IgD-negative memory B cell (primary cell): ENCODE results near the gene USF3. TPM values are rescaled to one million over a fixed set of nuclear protein-coding genes. Genes with fewer than 3 reads are reported as not detected.
A peak's percentile ranks its signal among the peaks of the same experiment; 100 is the strongest.

Source experiments
- H3K27ac Mint-ChIP-seq, 3 donors: one replicate each; pipeline ENCODE4 v1.8.0; 2020 to 2022; ENCODE audit warnings: mild to moderate bottlenecking in 3 of 3, mixed read lengths in 3 of 3, moderate library complexity in 1 of 3
- H3K27me3 Mint-ChIP-seq: one replicate; pipeline ENCODE4 v1.8.0; 2021; ENCODE audit warnings: mixed read lengths
- H3K36me3 Mint-ChIP-seq: one replicate; pipeline ENCODE4 v1.8.0; 2020; ENCODE audit warnings: mild to moderate bottlenecking, mixed read lengths
- H3K4me1 Mint-ChIP-seq, 3 donors: one replicate each; pipeline ENCODE4 v1.8.0; 2020 to 2022; ENCODE audit warnings: mixed read lengths in 3 of 3, mild to moderate bottlenecking in 1 of 3
- H3K4me3 Mint-ChIP-seq, 4 donors: one replicate each; pipeline ENCODE4 v1.8.0; 2020 to 2022; ENCODE audit warnings: mild to moderate bottlenecking in 4 of 4, mixed read lengths in 4 of 4, moderate library complexity in 3 of 4
- H3K9me3 Mint-ChIP-seq, 3 donors: one replicate each; pipeline ENCODE4 v1.8.0; 2020 to 2021; ENCODE audit warnings: mixed read lengths in 3 of 3, mild to moderate bottlenecking in 1 of 3
- polyA plus RNA-seq: library from polyadenylated mRNA; unstranded; fragments of 300-500 nt; fragmentation: Illumina TruSeq; gene quantifications from one replicate; pipeline ENCODE4 v1.2.3, GENCODE V29; 2021

Gene USF3
- polyA plus RNA-seq, 1 donor from 2014 or later: 7.4 TPM

- H3K4me1 Mint-ChIP-seq: peaks cover 18 to 33% (median 30%) of the 10 kb centered on the region in 3 donors
- peak overlapping the region; percentile 82 to 96 (median 89) for H3K4me3 Mint-ChIP-seq
- H3K36me3 Mint-ChIP-seq: peaks cover 14% of the 10 kb centered on the region
- no peaks in the 10 kb centered on the region for H3K9me3 Mint-ChIP-seq
- H3K27me3 Mint-ChIP-seq: no peaks in the 10 kb centered on the region
- H3K27ac Mint-ChIP-seq: peak overlapping the region; percentile 92 to 97 (median 94)
These were observed 70.6 kb downstream of the USF3 start for GRCh38 chr3:113625834-113626233.

GRCh38 chr3:113623811-113624210 lies 72.6 kb downstream of the USF3 start:
- no peaks in the 10 kb centered on the region for H3K9me3 Mint-ChIP-seq
- no peaks in the 10 kb centered on the region for H3K27me3 Mint-ChIP-seq
- H3K4me1 Mint-ChIP-seq: peaks cover 27 to 41% (median 38%) of the 10 kb centered on the region in 3 donors
- no peak overlapping the region for H3K4me3 Mint-ChIP-seq
- peak overlapping the region in 1 of 3 donors; percentile 2 for H3K27ac Mint-ChIP-seq
- H3K36me3 Mint-ChIP-seq: peaks cover 21% of the 10 kb centered on the region

- Mint-ChIP-seq H3K4me3 (no peak overlapping the region), H3K4me1 (peaks cover 27 to 40% (median 38%) of the 10 kb centered on the region in 3 donors), H3K27ac (no peak overlapping the region), H3K9me3 (no peaks in the 10 kb centered on the region), H3K27me3 (no peaks in the 10 kb centered on the region), H3K36me3 (peaks cover 21% of the 10 kb centered on the region)
These were observed 73.1 kb downstream of the USF3 start for GRCh38 chr3:113623324-113623723.

DNA sequence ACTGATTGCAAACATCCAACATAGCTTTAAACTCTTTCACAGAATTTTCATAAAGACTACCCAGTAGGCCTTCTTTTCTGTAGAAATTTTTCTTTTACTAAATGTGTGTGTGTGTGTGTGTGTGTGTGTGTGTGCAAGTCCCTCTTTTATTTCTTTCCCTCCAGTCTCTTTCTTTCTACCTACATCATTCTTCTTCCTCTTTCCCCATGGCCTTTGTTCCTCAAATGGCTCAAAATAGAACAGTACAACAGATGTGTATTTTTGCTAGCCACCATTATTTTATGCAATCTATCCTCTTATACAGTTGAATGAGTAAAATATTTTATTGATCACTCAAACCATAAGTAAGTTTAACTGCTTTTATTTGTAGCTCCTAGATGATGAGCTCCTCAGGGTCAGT lies 76.4 kb downstream of the USF3 start:
- H3K36me3 Mint-ChIP-seq: peaks cover 17% of the 10 kb centered on the region
- H3K4me3 Mint-ChIP-seq: peak overlapping the region in 1 of 4 donors; percentile 33
- peaks cover 13 to 20% (median 18%) of the 10 kb centered on the region in 3 donors for H3K4me1 Mint-ChIP-seq
- no peaks in the 10 kb centered on the region for H3K9me3 Mint-ChIP-seq
- H3K27ac Mint-ChIP-seq: peak overlapping the region; percentile 33 to 81 (median 71)
- no peaks in the 10 kb centered on the region for H3K27me3 Mint-ChIP-seq

DNA sequence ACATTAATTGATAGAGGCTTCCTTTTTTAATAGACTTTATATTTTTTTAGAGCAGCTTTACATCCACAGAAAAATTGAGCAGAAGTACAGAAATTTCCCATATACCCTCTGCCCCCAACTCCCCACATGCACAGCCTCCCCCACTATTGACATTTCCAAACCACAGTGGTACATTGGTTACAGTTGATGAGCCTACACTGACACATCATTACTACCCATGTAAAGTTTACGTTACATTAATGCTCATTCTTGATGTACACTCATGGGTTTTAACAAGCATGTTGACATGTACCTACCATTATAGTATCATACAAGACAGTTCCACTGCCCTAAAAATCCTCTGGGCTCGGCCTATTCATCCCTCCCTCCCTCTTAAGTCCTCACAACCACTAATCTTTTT lies 78.7 kb downstream of the USF3 start:
- H3K36me3 Mint-ChIP-seq: peaks cover 7% of the 10 kb centered on the region
- peaks cover 10 to 14% (median 14%) of the 10 kb centered on the region in 3 donors for H3K4me1 Mint-ChIP-seq
- no peaks in the 10 kb centered on the region for H3K9me3 Mint-ChIP-seq
- no peaks in the 10 kb centered on the region for H3K27me3 Mint-ChIP-seq
- H3K27ac Mint-ChIP-seq: no peak overlapping the region
- H3K4me3 Mint-ChIP-seq: no peak overlapping the region

- H3K27me3 Mint-ChIP-seq: no peaks in the 10 kb centered on the region
- no peak overlapping the region for H3K4me3 Mint-ChIP-seq
- H3K27ac Mint-ChIP-seq: no peak overlapping the region
- peaks cover 10 to 14% (median 14%) of the 10 kb centered on the region in 3 donors for H3K4me1 Mint-ChIP-seq
- H3K36me3 Mint-ChIP-seq: peaks cover 9% of the 10 kb centered on the region
- no peaks in the 10 kb centered on the region for H3K9me3 Mint-ChIP-seq
These were observed 80.5 kb downstream of the USF3 start for GRCh38 chr3:113615976-113616375.

- H3K27ac Mint-ChIP-seq: no peak overlapping the region
- H3K27me3 Mint-ChIP-seq: no peaks in the 10 kb centered on the region
- no peaks in the 10 kb centered on the region for H3K9me3 Mint-ChIP-seq
- H3K4me1 Mint-ChIP-seq: peaks cover 3 to 4% (median 4%) of the 10 kb centered on the region in 3 donors
- peaks cover 8% of the 10 kb centered on the region for H3K36me3 Mint-ChIP-seq
- H3K4me3 Mint-ChIP-seq: no peak overlapping the region
These were observed 82.0 kb downstream of the USF3 start for GRCh38 chr3:113614402-113614801.

DNA sequence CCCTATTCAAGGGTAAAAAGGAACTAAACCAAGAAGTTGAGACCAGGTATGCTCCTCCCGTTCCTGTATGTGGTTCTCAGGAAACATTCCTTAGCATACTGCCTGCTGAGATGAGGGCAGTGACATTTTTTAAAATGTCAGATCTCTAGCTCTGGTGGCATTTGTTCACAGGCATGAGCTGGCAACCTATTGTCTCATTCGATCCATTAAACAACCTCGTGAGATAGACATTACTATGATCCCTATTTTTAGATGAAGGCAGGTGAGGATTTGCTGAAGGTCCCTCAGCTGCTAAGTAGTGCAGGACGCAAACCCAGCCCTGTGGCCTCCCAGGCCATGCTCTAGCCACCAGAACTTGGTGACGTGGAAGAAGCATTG lies 89.2 kb downstream of the USF3 start:
- Mint-ChIP-seq H3K4me3 (peak overlapping the region in 2 of 4 donors; percentile 34 to 84), H3K4me1 (peaks cover 16 to 24% (median 18%) of the 10 kb centered on the region in 3 donors), H3K36me3 (peaks cover 11% of the 10 kb centered on the region), H3K27ac (peak overlapping the region; percentile 26 to 85 (median 72)), H3K27me3 (no peaks in the 10 kb centered on the region), H3K9me3 (no peaks in the 10 kb centered on the region)

DNA sequence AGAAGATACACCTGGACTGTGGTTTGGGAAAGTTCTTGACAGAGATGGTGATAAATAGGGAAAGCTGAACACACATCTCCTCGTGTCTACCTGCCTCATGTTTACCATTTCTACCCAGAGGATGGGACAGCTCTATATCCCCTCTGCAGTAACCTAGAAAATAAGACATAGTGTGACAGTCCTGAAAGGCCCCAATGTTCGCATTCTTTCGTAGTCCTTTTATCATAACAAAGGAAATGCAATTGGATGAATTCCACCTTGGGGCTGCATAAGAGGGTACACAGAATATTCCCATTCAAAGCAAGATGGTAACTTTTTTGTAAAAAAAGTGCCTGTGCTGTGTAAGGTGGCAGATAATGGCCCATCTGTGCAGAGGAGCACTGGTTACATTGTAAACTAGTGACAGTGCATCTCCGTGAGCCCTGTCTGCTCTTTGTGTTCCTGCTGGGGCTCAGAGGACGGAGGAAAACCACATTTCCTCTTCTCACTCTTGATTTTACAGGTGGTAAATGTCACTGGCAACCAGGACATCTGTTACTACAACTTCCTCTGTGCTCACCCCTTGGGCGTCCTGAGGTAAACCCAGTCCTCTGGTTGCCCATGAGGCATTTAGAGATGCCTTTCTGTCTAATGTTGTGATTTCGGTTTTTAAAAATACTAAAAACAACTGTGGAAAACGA lies 89.8 kb downstream of the USF3 start:
- Mint-ChIP-seq H3K36me3 (peaks cover 11% of the 10 kb centered on the region), H3K9me3 (no peaks in the 10 kb centered on the region), H3K4me3 (peak overlapping the region in 2 of 4 donors; percentile 34 to 84), H3K27ac (peak overlapping the region; percentile 26 to 85 (median 72)), H3K27me3 (no peaks in the 10 kb centered on the region), H3K4me1 (peaks cover 16 to 24% (median 18%) of the 10 kb centered on the region in 3 donors)

- H3K36me3 Mint-ChIP-seq: peaks cover 2% of the 10 kb centered on the region
- H3K27me3 Mint-ChIP-seq: no peaks in the 10 kb centered on the region
These were observed 93.6 kb downstream of the USF3 start for GRCh38 chr3:113602836-113603235.

GRCh38 chr3:113602256-113602655 lies 94.2 kb downstream of the USF3 start:
- Mint-ChIP-seq H3K27me3 (no peaks in the 10 kb centered on the region), H3K4me1 (peaks cover 9 to 15% (median 15%) of the 10 kb centered on the region in 3 donors), H3K27ac (no peak overlapping the region), H3K36me3 (peaks cover 2% of the 10 kb centered on the region), H3K9me3 (no peaks in the 10 kb centered on the region), H3K4me3 (no peak overlapping the region)

More at GRCh38 chr3:113602836-113603235, 93.6 kb downstream of the USF3 start:
- Mint-ChIP-seq H3K9me3 (no peaks in the 10 kb centered on the region), H3K4me3 (no peak overlapping the region), H3K4me1 (peaks cover 9 to 20% (median 18%) of the 10 kb centered on the region in 3 donors), H3K27ac (no peak overlapping the region)

DNA sequence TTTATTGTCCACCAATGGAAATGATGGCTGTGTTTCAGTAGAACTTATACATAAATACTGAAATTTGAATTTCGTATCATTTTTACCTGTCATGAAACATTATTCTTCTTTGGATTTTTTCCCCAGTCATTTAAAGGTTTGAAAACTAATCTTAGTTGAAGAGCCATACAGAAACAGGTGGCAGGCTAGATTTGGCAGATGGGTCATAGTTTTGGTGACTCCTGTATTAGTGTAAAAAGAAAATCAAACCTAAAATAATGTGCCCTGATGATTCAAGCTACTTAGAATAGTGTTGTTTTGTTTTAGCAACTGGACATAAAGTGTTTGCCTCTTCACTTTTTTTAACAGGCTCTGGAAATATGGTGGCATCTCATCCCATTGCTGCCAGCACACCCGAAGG lies 95.2 kb downstream of the USF3 start:
- Mint-ChIP-seq H3K36me3 (peaks cover 2% of the 10 kb centered on the region), H3K4me3 (no peak overlapping the region), H3K4me1 (peaks cover 0 to 5% (median 5%) of the 10 kb centered on the region in 3 donors), H3K27me3 (no peaks in the 10 kb centered on the region), H3K9me3 (no peaks in the 10 kb centered on the region), H3K27ac (no peak overlapping the region)

GRCh38 chr3:113600418-113601182 lies 95.8 kb downstream of the USF3 start:
- no peaks in the 10 kb centered on the region for H3K9me3 Mint-ChIP-seq
- no peak overlapping the region for H3K27ac Mint-ChIP-seq
- H3K27me3 Mint-ChIP-seq: no peaks in the 10 kb centered on the region
- no peak overlapping the region for H3K4me3 Mint-ChIP-seq
- peaks cover 5% of the 10 kb centered on the region for H3K36me3 Mint-ChIP-seq
- peaks cover 0 to 6% (median 2%) of the 10 kb centered on the region in 3 donors for H3K4me1 Mint-ChIP-seq
